Measurements from ENCODE around the gene SORCS2. TPM values are rescaled to one million over a fixed set of nuclear protein-coding genes. Genes with fewer than 3 reads are reported as not detected.

The SORCS2 gene
- total and polyA plus RNA-seq, 2 of the 8 experiments (the other 6 are each of a cell fraction or from before 2014, with no cell fraction given) = 0.36 to 1.8 TPM

DNA sequence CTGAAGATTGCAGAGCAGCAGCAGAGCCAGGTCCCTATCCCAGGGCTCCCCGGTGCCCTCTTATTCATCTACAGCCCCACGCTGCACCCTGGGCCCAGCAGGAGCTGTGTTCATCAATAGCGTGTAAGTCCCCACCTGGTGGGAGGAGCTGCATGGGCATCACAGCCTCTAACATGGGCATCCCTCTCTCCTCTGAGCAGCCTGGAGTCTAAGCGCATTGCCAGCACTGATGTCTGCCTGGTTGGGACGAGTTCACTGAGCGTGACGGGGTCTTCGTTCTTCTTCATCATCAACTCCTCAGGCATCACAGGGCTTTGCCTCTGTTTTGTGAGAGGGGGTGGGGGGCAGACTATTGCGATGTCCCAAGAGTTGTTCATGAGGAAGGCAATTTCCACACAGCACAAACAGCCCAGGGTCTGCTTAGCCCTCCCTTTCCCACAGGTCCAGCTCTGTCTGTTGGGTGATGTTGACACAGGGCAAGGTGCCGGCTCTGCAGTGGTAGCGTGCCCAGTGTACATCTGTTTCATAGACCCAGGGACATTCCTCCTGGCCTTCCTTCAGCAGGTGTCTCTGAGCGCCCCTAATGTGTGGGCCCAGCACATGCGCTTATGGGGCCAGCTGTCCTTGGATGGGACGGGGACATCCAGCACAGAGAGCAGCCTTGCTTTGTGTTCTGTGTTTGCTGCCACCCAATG, 85.9 kb downstream of the SORCS2 start:
- no peak overlapping the region for H3K23ac ChIP-seq (ENCODE audit: insufficient read length)
- H3K4me1 ChIP-seq (replicated peaks in 1 of 4; ENCODE audit: control insufficient read depth in 3 of 4, insufficient read depth in 4 of 4, low read length in 3 of 4) = no peaks in the 10 kb centered on the region
- H4K20me1 ChIP-seq (replicated peaks in 1 of 2; ENCODE audit: control insufficient read depth in 1 of 2, insufficient read depth in 2 of 2, low read length in 2 of 2) = no peaks in the 10 kb centered on the region
- no peaks in the 10 kb centered on the region for H3K23me2 ChIP-seq (ENCODE audit: low read depth, low read length)
- no peak overlapping the region for H2AK5ac ChIP-seq (ENCODE audit: low read depth, low read length)
- H3K14ac ChIP-seq (ENCODE audit: insufficient read length) = no peak overlapping the region
- H3K9ac ChIP-seq (replicated peaks in 1 of 4; ENCODE audit: extremely low read depth in 1 of 4, low read depth in 3 of 4, low read length in 3 of 4) = no peak overlapping the region
- ChIA-PET POLR2A (ENCODE audit: partially characterized antibody) (no interaction called here), CTCF (ENCODE audit: partially characterized antibody) (interaction anchor here (0.7 to 1.4 kb wide), 5 partner anchors 9 to 126 kb away, joined by 3 to 4 read pairs (median 4); no protein-coding TSS in a partner anchor)
- H2BK5ac ChIP-seq (ENCODE audit: low read depth, low read length) = no peak overlapping the region
- H3K4me3 ChIP-seq (ENCODE audit: extremely low read depth in 1 of 4, insufficient read depth in 2 of 4, low read depth in 3 of 4, low read length in 4 of 4) = no peak overlapping the region
- no peak overlapping the region for H2BK120ac ChIP-seq (replicated peaks; ENCODE audit: low read depth, low read length)
- H3K56ac ChIP-seq (replicated peaks; ENCODE audit: insufficient read length, low read depth, low read length) = no peak overlapping the region
- DNase-seq (ENCODE audit: low read depth in 1 of 2, low spot score in 2 of 2) (no peak), FAIRE-seq (no peak)
- no peak overlapping the region for H2BK15ac ChIP-seq (ENCODE audit: low read length)
- no peaks in the 10 kb centered on the region for H3K9me3 ChIP-seq (ENCODE audit: insufficient read depth in 2 of 2, low read depth in 1 of 2, low read length in 1 of 2)
- no peak overlapping the region for H4K8ac ChIP-seq (ENCODE audit: extremely low read depth, insufficient read depth, low read length)
- no peaks in the 10 kb centered on the region; a peak in 2 of 7 replicates for H3K27me3 ChIP-seq (replicated peaks in 1 of 4; ENCODE audit: control insufficient read depth in 3 of 4, extremely low read depth in 1 of 4, insufficient read depth in 3 of 4, low read length in 3 of 4)
- H3K4me2 ChIP-seq (ENCODE audit: insufficient read depth in 1 of 2, low read depth in 2 of 2, low read length in 2 of 2) = no peak overlapping the region
- H3K36me3 ChIP-seq (ENCODE audit: control insufficient read depth in 2 of 4, insufficient read depth in 4 of 4, low read length in 3 of 4) = no peaks in the 10 kb centered on the region
- H3K79me2 ChIP-seq (ENCODE audit: control insufficient read depth in 1 of 2, insufficient read depth in 2 of 2, low read length in 2 of 2) = no peaks in the 10 kb centered on the region
- no peak overlapping the region for H3K4ac ChIP-seq (replicated peaks; ENCODE audit: insufficient read length, low read depth, low read length)
- no peak overlapping the region for H2BK12ac ChIP-seq (ENCODE audit: low read depth, low read length)
- H3K18ac ChIP-seq (ENCODE audit: extremely low read depth, low read length) = no peak overlapping the region
- no peaks in the 10 kb centered on the region for H3K79me1 ChIP-seq (ENCODE audit: low read depth, low read length)
- no peak overlapping the region for H3K27ac ChIP-seq (ENCODE audit: low read depth, low read length)
- no peak overlapping the region for H4K5ac ChIP-seq (ENCODE audit: insufficient read length, low read depth, low read length)
- H4K91ac ChIP-seq (replicated peaks; ENCODE audit: insufficient read length, low read length) = no peak overlapping the region
- H2AFZ ChIP-seq (ENCODE audit: low read length) = no peak overlapping the region
- WGBS, 2 experiments (ENCODE audit: extremely low coverage in 1 of 2, insufficient coverage in 1 of 2, insufficient read length in 1 of 2, insufficient replicate concordance in 2 of 2, low coverage in 1 of 2, low lambda C conversion rate in 2 of 2, missing lambda C conversion rate in 1 of 2) = 94% methylated on average over 14 of the region's 14 CpGs; no CpG with 5 or more reads in 1 of the 2 experiments
- H2BK20ac ChIP-seq (ENCODE audit: low read length) = no peak overlapping the region
- TF ChIP-seq RAD21 (IDR thresholded peaks at IDR 0.05 in 1 of 2, conservative IDR thresholded peaks at IDR 0.05 in 1 of 2; ENCODE audit: low read depth in 2 of 2, low read length in 2 of 2) (no peak), RBBP5 (IDR thresholded peaks at IDR 0.05; ENCODE audit: borderline replicate concordance, low read depth, low read length) (no peak), YY1 (IDR thresholded peaks at IDR 0.05; ENCODE audit: low read depth, low read length) (no peak), TBP (IDR thresholded peaks at IDR 0.05; ENCODE audit: low read depth, low read length) (no peak), BRCA1 (IDR thresholded peaks at IDR 0.05; ENCODE audit: low read depth, low read length) (no peak), GTF2F1 (IDR thresholded peaks at IDR 0.05; ENCODE audit: borderline replicate concordance, low read depth, low read length) (no peak), ZNF274 (IDR thresholded peaks at IDR 0.05; ENCODE audit: borderline replicate concordance, extremely low read depth, low read length) (no peak)
- TF ChIP-seq, protein P1, sequence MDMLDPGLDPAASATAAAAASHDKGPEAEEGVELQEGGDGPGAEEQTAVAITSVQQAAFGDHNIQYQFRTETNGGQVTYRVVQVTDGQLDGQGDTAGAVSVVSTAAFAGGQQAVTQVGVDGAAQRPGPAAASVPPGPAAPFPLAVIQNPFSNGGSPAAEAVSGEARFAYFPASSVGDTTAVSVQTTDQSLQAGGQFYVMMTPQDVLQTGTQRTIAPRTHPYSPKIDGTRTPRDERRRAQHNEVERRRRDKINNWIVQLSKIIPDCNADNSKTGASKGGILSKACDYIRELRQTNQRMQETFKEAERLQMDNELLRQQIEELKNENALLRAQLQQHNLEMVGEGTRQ (IDR thresholded peaks at IDR 0.05; ENCODE audit: low read length) = no peak
